GM12874 (cell line): ENCODE results near the gene COL8A1.

Source experiments
- CTCF ChIP-seq: IDR thresholded peaks from 2 replicates; pipeline ENCODE4 v1.5.1; 2011; ENCODE audit warnings: low read depth, mild to moderate bottlenecking, control low read depth, low read length, moderate library complexity; ENCODE audit not compliant: insufficient read depth

The COL8A1 gene

GRCh38 chr3:99772171-99772570, 133.8 kb downstream of the COL8A1 start:
- no peak for TF ChIP-seq CTCF

GRCh38 chr3:99772671-99773070, 134.3 kb downstream of the COL8A1 start:
- TF ChIP-seq CTCF, result no peak

GRCh38 chr3:99774467-99774866, 136.1 kb downstream of the COL8A1 start:
- no peak for TF ChIP-seq CTCF

- TF ChIP-seq CTCF, result no peak
These were observed 138.3 kb downstream of the COL8A1 start for GRCh38 chr3:99776516-99777209.

GRCh38 chr3:99777210-99777549, 138.8 kb downstream of the COL8A1 start:
- no peak for TF ChIP-seq CTCF

GRCh38 chr3:99777708-99778107, 139.3 kb downstream of the COL8A1 start:
- TF ChIP-seq CTCF, result no peak

- TF ChIP-seq CTCF, result no peak
These were observed 142.4 kb downstream of the COL8A1 start for GRCh38 chr3:99780749-99781148.
